ENCODE results near the gene MRAP2. TPM values are rescaled to one million over a fixed set of nuclear protein-coding genes. Genes with fewer than 3 reads are reported as not detected.
A peak's percentile ranks its signal among the peaks of the same experiment; 100 is the strongest.

Gene MRAP2
- total and polyA plus RNA-seq, 2 experiments from 2014 or later = 6.1 to 13.5 TPM

DNA sequence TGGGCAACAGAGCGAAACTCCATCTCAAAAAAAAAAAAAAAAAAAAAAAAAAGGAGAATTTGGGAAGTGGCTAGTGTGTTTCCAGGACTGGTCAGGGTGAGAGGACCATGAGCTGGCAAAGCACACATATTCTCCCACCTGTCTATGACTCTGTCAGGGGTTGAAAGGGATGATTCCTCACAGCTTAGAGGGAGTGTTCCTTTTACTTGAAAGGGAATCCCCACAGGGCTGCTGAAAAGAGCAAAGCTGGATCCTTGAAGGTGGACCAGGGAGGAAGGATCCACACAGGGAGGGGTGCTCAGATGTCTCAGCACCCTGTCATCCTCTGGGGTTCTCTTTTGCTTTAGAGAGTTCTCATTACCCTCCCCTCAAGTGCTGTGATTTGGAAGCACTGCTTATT is 13.2 kb downstream of the MRAP2 start:
- no peak for TF ChIP-seq ZNF331 (CRISPR knock-in tag; IDR thresholded peaks at IDR 0.05; ENCODE audit: low read depth)
- TF ChIP-seq REST (IDR thresholded peaks at IDR 0.05; ENCODE audit: unreplicated experiment) = no peak
- TF ChIP-seq JUNB (IDR thresholded peaks at IDR 0.05; ENCODE audit: unreplicated experiment) = no peak
- Histone ChIP-seq H3K79me2 (replicated peaks; ENCODE audit: insufficient read depth) (no peaks in the 10 kb centered on the region), H3K36me3 (ENCODE audit: insufficient read depth) (no peaks in the 10 kb centered on the region), H3K27ac (ENCODE audit: low read depth) (no peak overlapping the region), H4K20me1 (replicated peaks; ENCODE audit: insufficient read depth) (no peaks in the 10 kb centered on the region), H3K27me3 (ENCODE audit: insufficient read depth) (no peaks in the 10 kb centered on the region), H3K4me3 (no peak overlapping the region), H3K4me1 (ENCODE audit: insufficient read depth) (peaks cover 4% of the 10 kb centered on the region), H3F3A (replicated peaks; ENCODE audit: low read depth) (no peaks in the 10 kb centered on the region), H3K4me2 (no peak overlapping the region), H3K9me2 (ENCODE audit: insufficient read depth) (no peaks in the 10 kb centered on the region; the same call in 1 of the 2 replicates), H2AFZ (no peak overlapping the region)
- Mint-ChIP-seq H3K9me3 (no peaks in the 10 kb centered on the region), H3K4me1 (peaks cover 8% of the 10 kb centered on the region), H3K36me3 (ENCODE audit: low read depth) (peaks cover 2% of the 10 kb centered on the region; the same call in 1 of the 3 replicates), H3K27ac (no peak overlapping the region), H3K4me3 (no peak overlapping the region), H3K27me3 (ENCODE audit: insufficient read depth, low read depth, poor library complexity) (peaks cover 6% of the 10 kb centered on the region)
- peak; percentile 69 for ATAC-seq
- no peak for DNase-seq (ENCODE audit: low spot score)

DNA sequence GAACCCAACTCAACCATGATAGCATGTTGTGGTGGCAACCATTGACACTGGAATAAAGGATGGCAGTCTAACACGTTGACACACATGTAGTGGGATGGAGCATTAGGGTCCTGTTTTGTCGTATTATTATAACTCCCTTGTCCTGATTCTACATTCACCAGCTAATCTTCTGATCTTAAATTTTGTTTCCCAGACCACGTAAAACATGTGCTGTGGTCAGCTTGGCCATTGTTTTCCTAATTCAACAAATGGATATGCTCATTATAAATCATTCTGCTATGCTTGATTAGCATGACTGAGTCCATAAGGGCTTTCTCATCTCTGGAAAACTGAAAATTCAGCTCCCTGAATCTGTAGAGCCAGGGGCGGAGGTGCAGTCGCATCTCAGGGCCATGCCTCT is 15.0 kb downstream of the MRAP2 start:
- Histone ChIP-seq H3K4me3 (no peak overlapping the region), H3K4me1 (ENCODE audit: insufficient read depth) (peaks cover 21% of the 10 kb centered on the region), H4K20me1 (replicated peaks; ENCODE audit: insufficient read depth) (no peaks in the 10 kb centered on the region), H3K27me3 (ENCODE audit: insufficient read depth) (no peaks in the 10 kb centered on the region), H3F3A (replicated peaks; ENCODE audit: low read depth) (no peaks in the 10 kb centered on the region), H3K36me3 (ENCODE audit: insufficient read depth) (no peaks in the 10 kb centered on the region), H3K79me2 (replicated peaks; ENCODE audit: insufficient read depth) (no peaks in the 10 kb centered on the region), H2AFZ (no peak overlapping the region), H3K4me2 (no peak overlapping the region), H3K9me2 (ENCODE audit: insufficient read depth) (no peaks in the 10 kb centered on the region; the same call in 1 of the 2 replicates), H3K27ac (ENCODE audit: low read depth) (no peak overlapping the region)
- DNase-seq (ENCODE audit: low spot score) = no peak
- peaks cover 2% of the 10 kb centered on the region; the same call in 1 of the 3 replicates for H3K36me3 Mint-ChIP-seq (ENCODE audit: low read depth)
- H3K27ac Mint-ChIP-seq = no peak overlapping the region
- H3K9me3 Mint-ChIP-seq = no peaks in the 10 kb centered on the region
- ATAC-seq = no peak
- peaks cover 10% of the 10 kb centered on the region for H3K27me3 Mint-ChIP-seq (ENCODE audit: insufficient read depth, low read depth, poor library complexity)
- no peak overlapping the region for H3K4me3 Mint-ChIP-seq
- peaks cover 26% of the 10 kb centered on the region for H3K4me1 Mint-ChIP-seq
- TF ChIP-seq STAT1 (IDR thresholded peaks at IDR 0.05; ENCODE audit: unreplicated experiment) (no peak), ZNF114 (CRISPR knock-in tag; IDR thresholded peaks at IDR 0.05) (no peak), POLR2AphosphoS5 (IDR thresholded peaks at IDR 0.05; ENCODE audit: low read depth) (no peak), JUNB (IDR thresholded peaks at IDR 0.05; ENCODE audit: unreplicated experiment) (no peak), ZNF462 (CRISPR knock-in tag; IDR thresholded peaks at IDR 0.05) (no peak), CTCF (conservative IDR thresholded peaks at IDR 0.05; ENCODE audit: low read depth in 2 of 2) (no peak), CREB1 (CRISPR knock-in tag; IDR thresholded peaks at IDR 0.05; ENCODE audit: low read depth) (no peak), EZH2 (IDR thresholded peaks at IDR 0.05; ENCODE audit: low read depth, unreplicated experiment) (no peak)

Data from GM23338 (cell line).